ENCODE measurements around the gene PTPRJ.
"Not testable (repeated sequence)": the region's sequence is repeated elsewhere in the genome, so short reads cannot be mapped to it uniquely, and the experiment has no call there.

Gene PTPRJ

DNA sequence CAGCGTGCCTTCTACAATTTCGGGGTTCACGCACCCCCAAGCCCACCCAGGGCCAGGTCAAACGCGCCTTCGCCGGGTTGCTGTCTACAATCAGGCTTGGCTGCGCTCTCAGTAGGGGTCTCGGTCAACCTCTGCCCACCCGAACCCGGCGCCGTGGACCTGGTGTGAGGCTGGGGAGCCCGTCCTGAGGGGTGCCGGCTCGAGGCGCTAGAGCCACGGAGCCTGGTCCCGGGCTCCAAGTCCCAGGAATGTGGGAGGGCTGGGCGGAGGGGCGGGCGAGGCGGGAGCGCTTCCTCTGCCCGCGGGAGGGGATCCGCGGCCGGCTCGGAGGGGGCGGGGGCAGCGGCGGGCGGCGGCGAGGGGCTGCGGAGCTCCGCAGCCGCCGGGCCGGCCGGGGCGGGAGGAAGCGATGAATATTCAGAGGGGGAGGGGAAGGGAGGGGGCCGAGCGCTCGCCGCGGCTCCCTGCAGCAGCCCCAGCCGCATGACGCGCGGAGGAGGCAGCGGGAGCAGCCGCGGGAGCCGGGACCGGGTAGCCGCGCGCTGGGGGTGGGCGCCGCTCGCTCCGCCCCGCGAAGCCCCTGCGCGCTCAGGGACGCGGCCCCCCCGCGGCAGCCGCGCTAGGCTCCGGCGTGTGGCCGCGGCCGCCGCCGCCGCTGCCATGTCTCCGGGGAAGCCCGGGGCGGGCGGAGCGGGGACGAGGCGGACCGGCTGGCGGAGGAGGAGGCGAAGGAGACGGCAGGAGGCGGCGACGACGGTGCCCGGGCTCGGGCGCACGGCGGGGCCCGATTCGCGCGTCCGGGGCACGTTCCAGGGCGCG lies at the start of gene PTPRJ:
PTPRJ (plus strand) TSS at position 472 of the 819 bp plus-strand sequence. CDS start 354 bp downstream, outside the sequence.
- no peaks in the 10 kb centered on the region for H3K9me3 ChIP-seq (ENCODE audit: insufficient read depth, low read depth, low read length)
- H3K4me1 ChIP-seq (ENCODE audit: insufficient read depth, low read length), result peaks cover 11% of the 10 kb centered on the region; the same call in 1 of the 2 replicates
- no peak within 1 kb of the TSS for H3K27ac ChIP-seq (ENCODE audit: low read length)
- H3K4me3 ChIP-seq (ENCODE audit: low read length), result peak within 1 kb of the TSS; percentile 67
- peak within 1 kb of the TSS; percentile 60; the same call in 1 of the 2 replicates for H3K9ac ChIP-seq (ENCODE audit: low read depth, low read length)
- no peaks in the 10 kb centered on the region for H3K36me3 ChIP-seq (ENCODE audit: insufficient read depth, low read depth, low read length)
- peaks cover 21% of the 10 kb centered on the region for H3K27me3 ChIP-seq (ENCODE audit: insufficient read depth, low read length)

DNA sequence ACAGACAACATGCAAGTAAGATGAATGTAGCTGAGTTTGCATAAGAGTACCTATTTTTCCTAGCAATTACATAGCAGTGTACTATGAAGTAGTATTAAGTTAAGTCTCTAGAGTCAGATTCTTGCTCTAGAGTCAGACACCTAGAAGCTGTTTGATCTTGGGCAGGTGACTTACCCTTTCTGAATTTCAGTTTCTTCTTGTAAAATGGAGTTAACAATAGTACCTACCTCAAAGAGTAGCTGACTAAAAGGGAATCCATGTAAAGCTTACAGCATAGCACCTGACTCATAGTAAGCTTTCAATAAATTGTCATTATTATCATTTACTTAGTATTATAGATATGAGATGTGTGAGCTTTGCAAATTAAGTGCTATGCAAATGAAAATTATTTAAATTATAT lies 47.8 kb upstream of the PTPRJ start:
- Histone ChIP-seq H3K4me3 (ENCODE audit: low read length) (no peak overlapping the region), H3K9me3 (ENCODE audit: insufficient read depth, low read depth, low read length) (no peaks in the 10 kb centered on the region), H3K27ac (ENCODE audit: low read length) (no peak overlapping the region), H3K36me3 (ENCODE audit: insufficient read depth, low read depth, low read length) (no peaks in the 10 kb centered on the region), H3K4me1 (ENCODE audit: insufficient read depth, low read length) (no peaks in the 10 kb centered on the region), H3K9ac (ENCODE audit: low read depth, low read length) (no peak overlapping the region), H3K27me3 (ENCODE audit: insufficient read depth, low read length) (no peaks in the 10 kb centered on the region)

DNA sequence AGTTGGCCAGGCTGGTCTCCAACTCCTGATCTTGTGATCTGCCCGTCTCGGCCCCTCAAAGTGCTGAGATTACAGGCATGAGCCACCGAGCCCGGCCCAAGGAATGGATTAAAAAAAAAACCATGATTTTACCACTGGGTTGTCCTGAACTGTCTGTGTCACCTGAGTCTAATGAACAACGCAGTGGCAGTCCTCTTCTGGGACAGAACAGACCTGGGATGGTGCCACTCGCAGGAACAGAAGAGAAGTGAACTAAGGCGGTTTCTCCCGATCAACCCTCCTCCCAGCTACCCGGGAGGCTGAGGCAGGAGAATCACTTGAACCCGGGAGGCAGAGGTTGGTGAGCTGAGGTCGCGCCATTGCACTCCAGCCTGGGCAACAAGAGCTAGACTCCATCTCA lies 46.6 kb upstream of the PTPRJ start:
- H3K27me3 ChIP-seq (ENCODE audit: insufficient read depth, low read length); H3K27ac ChIP-seq (ENCODE audit: low read length); H3K36me3 ChIP-seq (ENCODE audit: insufficient read depth, low read depth, low read length); H3K4me1 ChIP-seq (ENCODE audit: insufficient read depth, low read length); H3K9me3 ChIP-seq (ENCODE audit: insufficient read depth, low read depth, low read length); H3K4me3 ChIP-seq (ENCODE audit: low read length); H3K9ac ChIP-seq (ENCODE audit: low read depth, low read length): not testable (repeated sequence)

DNA sequence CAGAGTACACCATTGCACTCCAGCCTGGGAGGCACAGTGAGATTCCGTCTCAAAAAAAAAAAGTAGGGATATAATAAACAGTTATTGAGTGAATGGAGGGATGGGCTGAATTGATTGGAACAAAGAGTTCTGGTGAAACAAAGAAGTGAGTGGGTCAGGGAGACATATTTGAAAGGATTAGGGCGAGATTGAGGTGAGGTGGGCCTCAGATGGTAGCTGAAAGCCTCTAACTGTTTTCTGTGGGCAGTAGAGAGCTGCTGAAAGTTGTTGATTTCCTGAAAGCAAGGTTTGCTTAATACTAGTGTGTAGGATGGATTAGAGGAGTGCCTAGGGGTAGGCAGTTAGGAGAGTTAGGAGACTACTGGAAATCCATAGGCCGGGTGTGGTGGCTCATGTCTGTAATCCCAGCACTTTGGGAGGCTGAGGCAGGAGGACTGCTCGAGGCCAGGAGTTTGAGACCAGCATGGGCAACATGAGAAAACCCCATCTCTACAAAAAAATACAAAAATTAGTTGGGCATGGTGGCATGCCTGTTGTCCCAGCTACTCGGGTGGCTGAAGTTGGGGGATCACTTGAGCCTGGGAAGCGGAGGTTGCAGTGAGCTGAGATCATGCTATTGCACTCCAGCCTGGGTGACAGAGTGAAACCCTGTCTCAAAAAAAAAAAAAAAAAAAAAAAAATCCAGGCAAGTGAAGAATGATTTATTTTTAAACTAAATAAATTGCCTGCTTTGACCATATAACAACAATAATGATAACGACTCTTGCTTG lies 41.4 kb upstream of the PTPRJ start:
- H3K4me1 ChIP-seq (ENCODE audit: insufficient read depth, low read length), result no peaks in the 10 kb centered on the region
- no peak overlapping the region for H3K9ac ChIP-seq (ENCODE audit: low read depth, low read length)
- H3K36me3 ChIP-seq (ENCODE audit: insufficient read depth, low read depth, low read length), result no peaks in the 10 kb centered on the region
- no peak overlapping the region for H3K4me3 ChIP-seq (ENCODE audit: low read length)
- H3K9me3 ChIP-seq (ENCODE audit: insufficient read depth, low read depth, low read length), result no peaks in the 10 kb centered on the region
- no peaks in the 10 kb centered on the region for H3K27me3 ChIP-seq (ENCODE audit: insufficient read depth, low read length)
- no peak overlapping the region for H3K27ac ChIP-seq (ENCODE audit: low read length)

DNA sequence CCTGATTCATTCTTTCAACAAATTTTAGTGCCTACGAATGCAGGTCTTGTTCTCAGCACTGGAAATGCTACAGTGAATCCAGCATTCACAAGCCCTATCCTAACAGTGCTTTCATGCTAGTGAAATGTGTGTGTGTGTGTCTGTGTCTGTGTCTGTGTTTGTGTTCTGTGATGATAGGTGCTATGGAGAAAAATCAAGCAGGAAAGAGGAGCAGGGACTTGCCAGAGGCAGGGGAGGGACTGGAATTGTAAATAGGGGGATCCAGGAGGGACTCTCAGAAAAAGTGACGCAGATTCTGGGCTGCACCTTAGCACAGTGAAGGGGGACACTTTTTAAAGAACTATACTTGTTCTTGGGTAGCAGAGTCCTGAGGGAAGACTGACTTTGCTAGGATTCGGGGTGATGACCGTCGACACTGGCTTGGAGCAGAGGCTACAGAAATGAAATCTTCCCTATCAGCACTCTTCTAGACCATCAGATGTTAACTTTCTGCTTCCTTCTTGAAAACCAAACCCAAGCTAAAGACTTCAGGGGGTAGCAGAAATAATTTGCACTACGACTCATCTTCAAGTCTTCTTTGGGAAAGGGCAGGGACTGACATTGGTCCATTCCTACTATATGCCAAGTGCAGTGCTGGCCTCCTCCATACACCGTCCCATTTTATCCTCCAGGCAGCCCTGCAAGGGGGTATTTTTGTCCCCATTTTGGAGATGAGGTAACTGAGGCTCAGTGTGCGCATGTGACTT lies 39.3 kb upstream of the PTPRJ start:
- Histone ChIP-seq H3K36me3 (ENCODE audit: insufficient read depth, low read depth, low read length) (no peaks in the 10 kb centered on the region), H3K27ac (ENCODE audit: low read length) (no peak overlapping the region), H3K9ac (ENCODE audit: low read depth, low read length) (no peak overlapping the region), H3K4me1 (ENCODE audit: insufficient read depth, low read length) (peaks cover 13% of the 10 kb centered on the region; the same call in 1 of the 2 replicates), H3K4me3 (ENCODE audit: low read length) (no peak overlapping the region), H3K9me3 (ENCODE audit: insufficient read depth, low read depth, low read length) (no peaks in the 10 kb centered on the region), H3K27me3 (ENCODE audit: insufficient read depth, low read length) (no peaks in the 10 kb centered on the region)

DNA sequence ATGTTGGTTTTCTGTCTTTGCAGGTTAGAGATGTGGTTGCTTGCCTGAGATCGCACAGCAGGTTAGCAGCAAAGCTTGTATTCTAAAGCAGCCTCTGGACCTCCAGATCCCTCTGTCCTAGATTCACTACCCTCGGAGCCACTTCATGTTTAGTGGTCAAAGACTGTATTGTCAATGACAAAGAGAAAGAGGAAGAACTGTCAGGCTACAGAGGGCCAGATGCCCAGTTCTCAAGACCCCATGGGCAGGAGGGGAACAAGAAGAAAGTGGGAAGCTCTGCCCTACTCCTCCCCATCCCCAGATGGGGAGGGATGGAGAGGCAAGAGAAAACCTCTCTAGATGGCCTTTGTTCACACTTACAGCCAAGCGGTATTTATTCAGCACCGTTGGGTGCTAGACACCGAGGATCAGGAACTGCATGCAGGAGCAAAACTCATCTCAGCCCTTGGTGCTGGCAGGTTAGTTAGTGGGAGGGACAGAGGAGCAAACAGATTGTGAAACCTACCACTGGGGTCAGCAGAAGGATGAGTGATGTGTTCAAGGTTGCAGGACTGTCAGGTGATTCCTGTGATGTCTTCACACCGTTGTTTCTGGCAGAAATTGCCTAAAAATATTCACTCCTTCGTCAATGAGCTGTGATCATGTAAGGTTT lies 38.3 kb upstream of the PTPRJ start:
- Histone ChIP-seq H3K27me3 (ENCODE audit: insufficient read depth, low read length) (no peaks in the 10 kb centered on the region), H3K9me3 (ENCODE audit: insufficient read depth, low read depth, low read length) (no peaks in the 10 kb centered on the region), H3K9ac (ENCODE audit: low read depth, low read length) (no peak overlapping the region), H3K4me3 (ENCODE audit: low read length) (no peak overlapping the region), H3K36me3 (ENCODE audit: insufficient read depth, low read depth, low read length) (no peaks in the 10 kb centered on the region), H3K4me1 (ENCODE audit: insufficient read depth, low read length) (peaks cover 13% of the 10 kb centered on the region; the same call in 1 of the 2 replicates), H3K27ac (ENCODE audit: low read length) (no peak overlapping the region)

DNA sequence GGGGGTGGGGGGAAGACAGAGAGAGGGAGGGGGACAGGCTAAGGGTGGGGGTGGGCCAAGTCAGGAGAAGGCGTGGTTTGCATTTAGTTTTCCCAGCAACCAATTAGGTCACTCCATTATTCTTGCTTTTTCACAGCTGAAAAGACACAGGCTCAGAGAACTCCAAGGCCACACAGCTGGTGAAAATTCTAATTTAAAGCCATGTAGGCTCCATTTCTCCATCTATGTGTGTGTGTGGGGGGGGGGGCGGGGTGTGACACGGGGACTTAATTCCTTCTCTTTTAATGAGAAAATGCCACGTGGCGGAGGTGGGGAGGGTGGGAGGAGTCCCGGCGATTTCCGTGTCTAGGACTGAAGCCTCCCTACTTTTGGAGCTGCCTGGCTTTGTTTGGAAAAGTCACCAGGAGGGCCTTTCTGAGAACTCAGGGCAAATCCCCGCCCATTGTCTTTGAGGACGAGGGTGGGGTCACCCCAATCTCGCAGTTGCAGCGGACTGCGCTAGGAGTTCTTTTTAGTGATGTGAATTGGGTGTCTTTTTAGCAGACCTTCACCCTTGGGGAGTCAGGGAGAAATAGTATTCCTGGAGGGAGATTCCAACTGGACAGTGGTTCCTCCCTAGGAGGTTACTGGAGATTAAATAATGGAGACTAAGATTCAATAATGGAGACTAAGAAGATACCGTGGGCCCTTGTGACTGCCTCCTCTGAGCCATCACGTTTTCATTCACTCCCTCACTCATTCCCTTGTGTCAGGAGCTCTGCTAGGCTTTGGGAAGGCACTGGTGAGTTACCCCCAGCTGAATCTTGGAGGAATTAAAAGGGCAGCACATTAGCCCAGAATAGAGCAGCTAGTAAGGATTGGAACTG lies 36.4 kb upstream of the PTPRJ start:
- H3K9me3 ChIP-seq (ENCODE audit: insufficient read depth, low read depth, low read length), result no peaks in the 10 kb centered on the region
- H3K27ac ChIP-seq (ENCODE audit: low read length), result no peak overlapping the region
- H3K4me3 ChIP-seq (ENCODE audit: low read length), result peak overlapping the region; percentile 45
- H3K9ac ChIP-seq (ENCODE audit: low read depth, low read length), result peak overlapping the region; percentile 47; the same call in 1 of the 2 replicates
- H3K27me3 ChIP-seq (ENCODE audit: insufficient read depth, low read length), result no peaks in the 10 kb centered on the region
- H3K4me1 ChIP-seq (ENCODE audit: insufficient read depth, low read length), result peaks cover 13% of the 10 kb centered on the region; the same call in 1 of the 2 replicates
- H3K36me3 ChIP-seq (ENCODE audit: insufficient read depth, low read depth, low read length), result no peaks in the 10 kb centered on the region

DNA sequence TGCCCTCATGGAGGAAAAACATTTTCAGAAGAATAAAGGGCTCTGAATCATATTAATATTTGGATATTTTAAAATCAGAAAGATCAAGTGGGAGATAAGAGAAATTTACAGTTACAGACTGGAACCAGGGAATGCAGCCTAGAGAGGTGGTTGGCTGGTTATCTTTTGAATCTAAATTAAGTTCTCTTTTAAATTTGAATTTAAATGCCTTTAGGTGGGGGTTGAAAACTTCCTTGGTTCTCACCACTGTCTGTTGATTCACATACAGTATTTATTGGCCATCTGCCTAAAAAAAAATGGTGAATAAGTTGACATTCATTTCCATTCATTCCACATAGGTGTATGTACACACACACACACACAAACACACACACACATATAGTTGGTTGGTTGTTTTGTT lies 35.7 kb upstream of the PTPRJ start:
- Histone ChIP-seq H3K4me3 (ENCODE audit: low read length) (peak overlapping the region; percentile 45), H3K9ac (ENCODE audit: low read depth, low read length) (peak overlapping the region; percentile 47; the same call in 1 of the 2 replicates), H3K36me3 (ENCODE audit: insufficient read depth, low read depth, low read length) (no peaks in the 10 kb centered on the region), H3K27me3 (ENCODE audit: insufficient read depth, low read length) (no peaks in the 10 kb centered on the region), H3K27ac (ENCODE audit: low read length) (no peak overlapping the region), H3K9me3 (ENCODE audit: insufficient read depth, low read depth, low read length) (no peaks in the 10 kb centered on the region), H3K4me1 (ENCODE audit: insufficient read depth, low read length) (peaks cover 13% of the 10 kb centered on the region; the same call in 1 of the 2 replicates)

DNA sequence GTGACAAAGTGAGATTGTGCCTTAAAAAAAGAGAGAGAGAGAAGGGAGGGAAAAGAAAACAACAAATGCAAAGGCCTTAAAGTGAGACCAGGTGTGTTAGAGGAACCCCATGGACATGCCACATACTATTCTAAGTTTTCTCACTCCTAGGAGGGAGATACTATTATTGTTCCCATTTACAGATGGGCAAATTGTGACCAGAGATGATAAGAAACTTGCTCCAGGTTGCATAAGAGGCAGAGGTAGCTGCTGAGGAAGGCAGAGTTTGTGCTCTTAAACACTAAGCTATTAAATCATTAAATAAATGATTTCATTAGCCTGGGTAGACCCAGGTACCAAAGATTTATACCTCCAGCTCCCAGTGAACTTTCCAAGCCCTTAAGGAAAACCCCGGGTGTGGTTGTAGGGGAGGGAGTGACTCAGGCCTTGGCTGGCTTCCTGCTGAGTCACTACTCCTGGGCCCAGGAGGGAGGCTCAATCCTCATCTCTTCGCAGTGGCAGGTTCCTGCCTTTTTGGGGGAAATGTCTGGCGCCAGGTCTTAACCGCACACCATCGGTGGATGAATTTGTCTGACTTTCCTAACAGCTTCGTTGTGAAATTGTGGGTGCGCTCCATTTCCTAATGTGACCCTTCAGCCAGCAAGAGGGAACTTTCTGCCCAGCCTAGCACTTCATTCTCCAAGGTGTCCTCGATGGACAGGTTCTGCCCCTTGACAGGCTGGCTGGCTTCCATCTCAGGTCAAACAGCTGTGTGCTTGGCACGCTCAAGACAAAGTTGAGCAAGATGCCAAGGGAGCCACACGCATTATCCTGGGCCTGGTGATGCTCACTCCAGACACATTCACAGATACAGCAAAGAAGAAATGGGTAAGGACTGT lies 33.4 kb upstream of the PTPRJ start:
- no peaks in the 10 kb centered on the region for H3K9me3 ChIP-seq (ENCODE audit: insufficient read depth, low read depth, low read length)
- no peak overlapping the region for H3K9ac ChIP-seq (ENCODE audit: low read depth, low read length)
- no peak overlapping the region for H3K4me3 ChIP-seq (ENCODE audit: low read length)
- H3K4me1 ChIP-seq (ENCODE audit: insufficient read depth, low read length), result peaks cover 13% of the 10 kb centered on the region; the same call in 1 of the 2 replicates
- no peaks in the 10 kb centered on the region for H3K36me3 ChIP-seq (ENCODE audit: insufficient read depth, low read depth, low read length)
- H3K27ac ChIP-seq (ENCODE audit: low read length), result no peak overlapping the region
- no peaks in the 10 kb centered on the region for H3K27me3 ChIP-seq (ENCODE audit: insufficient read depth, low read length)

DNA sequence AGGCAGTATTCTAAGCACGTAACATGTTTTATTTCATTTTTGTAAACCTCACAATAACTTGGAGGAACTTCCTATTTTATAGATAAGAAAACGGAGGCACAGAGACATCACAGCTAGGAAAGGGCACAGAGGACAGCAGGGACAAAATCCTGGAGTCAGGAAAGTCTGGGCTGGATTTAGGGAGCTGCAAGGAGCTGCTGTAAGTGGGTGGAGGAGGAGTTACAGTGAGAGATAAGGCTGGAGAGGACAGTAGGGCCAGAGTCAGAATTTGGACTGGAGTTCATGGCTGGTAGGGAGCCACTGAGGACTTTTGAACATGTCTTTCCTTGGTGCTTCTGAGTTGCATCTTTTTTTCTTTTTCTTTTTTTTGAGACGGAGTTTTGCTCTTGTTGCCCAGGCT lies 32.2 kb upstream of the PTPRJ start:
- Histone ChIP-seq H3K9me3 (ENCODE audit: insufficient read depth, low read depth, low read length) (no peaks in the 10 kb centered on the region), H3K4me3 (ENCODE audit: low read length) (no peak overlapping the region), H3K9ac (ENCODE audit: low read depth, low read length) (no peak overlapping the region), H3K27ac (ENCODE audit: low read length) (no peak overlapping the region), H3K4me1 (ENCODE audit: insufficient read depth, low read length) (peaks cover 13% of the 10 kb centered on the region; the same call in 1 of the 2 replicates), H3K27me3 (ENCODE audit: insufficient read depth, low read length) (no peaks in the 10 kb centered on the region), H3K36me3 (ENCODE audit: insufficient read depth, low read depth, low read length) (no peaks in the 10 kb centered on the region)
